ENCODE results near the gene MED25.
A peak's percentile ranks its signal among the peaks of the same experiment; 100 is the strongest.
"Not testable (repeated sequence)": the region's sequence is repeated elsewhere in the genome, so short reads cannot be mapped to it uniquely, and the experiment has no call there.

The MED25 gene

GRCh38 chr19:49818649-49819370 is 721 bp downstream of the MED25 start:
- peak; percentile 8 to 10 for DNase-seq

GRCh38 chr19:49819452-49820115 is 1.5 kb downstream of the MED25 start:
- DNase-seq: not testable (repeated sequence)

DNA sequence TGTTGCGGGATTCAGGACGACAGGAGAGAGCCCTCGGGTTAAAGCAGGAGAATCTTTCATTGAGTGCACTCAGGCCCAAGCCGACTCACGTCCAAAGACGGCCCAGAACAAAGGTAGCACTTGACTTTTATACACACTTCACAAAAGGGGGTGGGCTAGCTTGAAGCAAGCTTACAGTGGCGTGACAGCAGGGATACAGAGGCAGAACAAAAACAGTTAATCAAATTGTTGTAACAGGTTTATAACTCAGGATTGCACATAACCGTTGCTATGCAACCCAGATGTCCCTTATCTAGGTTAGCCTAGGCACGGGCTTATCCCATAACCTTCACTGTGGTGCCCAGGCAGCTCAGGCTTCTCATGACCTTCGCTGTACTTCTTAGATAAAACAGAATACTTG is 2.0 kb downstream of the MED25 start:
- no peak for DNase-seq

DNA sequence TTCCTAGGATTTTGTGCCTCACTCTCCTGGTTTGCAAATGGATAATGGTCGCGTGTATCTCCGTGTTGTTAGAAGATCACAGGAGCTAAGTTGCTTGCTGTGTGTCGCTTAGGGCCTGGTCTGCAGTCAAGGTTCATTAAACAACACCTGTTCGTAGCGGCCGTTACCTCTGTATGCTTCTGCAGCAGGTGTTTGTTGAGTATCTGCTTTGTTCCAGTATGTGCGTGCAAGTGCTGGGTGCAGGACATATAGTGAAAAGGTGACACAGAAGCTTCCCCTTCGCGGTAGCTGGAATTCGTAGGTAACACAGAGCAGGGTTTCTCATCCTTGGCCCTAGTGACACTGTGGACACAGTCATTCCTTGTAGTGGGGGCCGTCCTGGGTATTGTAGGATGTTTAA is 5.4 kb downstream of the MED25 start:
- no peak for DNase-seq

DNA sequence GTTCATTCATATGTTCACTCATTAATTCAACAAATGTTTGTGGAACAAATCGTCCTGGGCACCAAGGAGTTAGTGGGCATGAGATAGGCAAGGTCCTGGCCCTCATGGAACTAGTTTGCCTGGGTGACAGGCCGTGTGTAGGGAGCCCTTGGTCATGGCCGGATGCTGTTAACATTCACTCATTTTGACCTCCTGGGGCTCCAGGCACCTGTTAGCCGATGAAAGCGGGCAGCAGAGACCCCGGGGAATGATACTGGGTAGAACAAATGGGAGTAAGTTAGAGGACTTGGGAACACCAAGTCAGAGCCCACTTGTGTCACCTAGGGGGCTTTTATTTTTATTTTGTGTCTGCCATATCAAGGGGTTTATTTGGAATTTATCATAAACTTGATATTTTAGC is 6.6 kb downstream of the MED25 start:
- DNase-seq: no peak

DNA sequence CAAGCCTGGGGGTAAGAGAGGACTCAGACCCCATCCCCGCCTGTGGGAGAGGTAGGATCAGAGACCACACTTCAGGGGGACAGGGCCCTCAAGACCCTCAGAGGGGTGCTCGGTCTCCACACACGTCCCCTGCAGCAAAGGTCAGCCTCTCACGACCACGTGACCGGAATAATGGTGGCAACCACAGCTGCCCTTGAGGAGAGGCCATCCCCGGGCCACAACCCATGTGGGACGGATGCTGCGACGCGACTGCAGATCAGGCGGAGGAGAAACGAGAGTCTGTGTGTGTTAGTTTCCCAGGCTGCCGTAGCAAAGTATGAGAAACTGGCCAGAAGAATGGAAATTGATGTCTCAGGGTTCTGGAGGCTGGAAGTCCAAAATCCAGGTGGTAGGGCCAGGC is 8.9 kb downstream of the MED25 start:
- no peak for DNase-seq

DNA sequence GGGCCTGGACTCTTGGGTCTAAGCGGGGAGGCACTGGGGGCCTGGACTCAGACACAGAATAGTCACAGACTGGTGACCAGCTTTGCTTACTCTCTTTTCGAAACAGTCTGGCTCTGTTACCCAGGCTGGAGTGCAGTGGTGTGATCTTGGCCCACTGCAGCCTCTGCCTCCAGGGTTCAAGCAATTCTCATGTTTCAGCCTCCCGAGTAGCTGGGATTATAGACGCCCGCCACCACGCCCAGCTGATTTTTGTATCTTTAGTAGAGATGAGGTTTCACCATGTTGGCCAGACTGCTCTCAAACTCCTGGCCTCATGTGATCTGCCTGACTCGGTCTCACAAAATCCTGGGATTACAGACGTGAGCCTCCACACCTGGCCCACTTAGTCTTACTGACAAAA is 11.1 kb downstream of the MED25 start:
- no peak for DNase-seq

GRCh38 chr19:49829721-49830120 is 11.6 kb downstream of the MED25 start:
- no peak for DNase-seq

- no peak for DNase-seq
These were observed 12.7 kb downstream of the MED25 start for GRCh38 chr19:49830766-49831165.

- no peak for DNase-seq
These were observed 13.5 kb downstream of the MED25 start for GRCh38 chr19:49831592-49831991.

DNA sequence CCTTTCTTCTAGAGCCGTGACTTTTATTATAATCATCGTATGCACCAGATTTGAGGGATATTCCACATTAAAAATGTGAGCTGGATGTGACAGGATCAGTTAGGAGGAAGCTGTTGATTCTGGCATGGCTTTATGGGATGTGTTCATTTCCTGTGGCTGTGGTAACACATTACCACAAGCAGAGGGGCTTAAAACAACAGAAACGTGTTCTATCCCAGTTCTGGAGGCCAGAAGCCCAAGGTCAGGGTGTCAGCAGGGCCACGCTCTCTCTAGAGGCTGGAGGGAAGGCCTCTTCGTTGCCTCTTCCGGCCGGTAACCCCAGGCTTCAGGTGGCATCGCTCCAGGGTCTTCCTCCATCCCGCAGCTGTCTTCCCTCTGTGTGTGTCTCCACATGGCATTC is 14.5 kb downstream of the MED25 start:
- no peak for DNase-seq

DNA sequence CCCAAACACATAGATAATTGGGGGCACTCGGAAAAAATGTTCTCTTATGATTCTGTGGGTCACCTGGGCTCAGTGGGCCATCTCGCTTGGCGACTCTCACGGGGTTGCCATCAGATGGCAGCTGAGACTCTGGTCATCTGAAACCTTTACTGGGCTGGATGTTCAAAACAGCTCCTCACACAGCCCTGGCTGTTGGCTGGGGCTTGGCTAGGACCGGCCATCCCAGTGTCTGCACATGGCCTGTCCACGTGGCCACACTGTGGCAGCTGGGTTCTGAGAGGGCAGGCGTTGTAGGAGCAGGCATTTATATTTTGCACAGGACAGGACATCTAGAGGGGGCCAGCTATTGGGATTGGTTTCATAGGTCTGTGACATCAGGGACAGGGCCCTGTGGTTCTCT is 15.5 kb downstream of the MED25 start:
- no peak for DNase-seq

DNA sequence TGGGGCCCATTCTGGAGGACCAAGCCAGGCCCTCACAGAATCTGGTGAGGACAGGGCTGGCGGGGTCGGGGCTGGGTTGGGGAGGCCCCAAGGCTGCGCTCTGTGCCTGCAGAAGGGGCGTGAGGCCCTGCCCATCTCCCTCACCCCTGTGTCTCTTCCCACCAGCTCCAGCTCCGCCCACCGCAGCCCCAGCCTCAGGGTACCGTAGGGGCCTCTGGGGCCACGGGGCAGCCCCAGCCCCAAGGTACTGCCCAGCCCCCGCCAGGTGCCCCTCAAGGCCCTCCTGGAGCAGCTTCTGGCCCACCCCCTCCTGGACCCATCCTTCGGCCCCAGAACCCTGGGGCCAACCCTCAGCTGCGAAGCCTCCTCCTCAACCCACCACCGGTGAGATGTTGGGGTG is 17.5 kb downstream of the MED25 start:
- no peak for DNase-seq

DNA sequence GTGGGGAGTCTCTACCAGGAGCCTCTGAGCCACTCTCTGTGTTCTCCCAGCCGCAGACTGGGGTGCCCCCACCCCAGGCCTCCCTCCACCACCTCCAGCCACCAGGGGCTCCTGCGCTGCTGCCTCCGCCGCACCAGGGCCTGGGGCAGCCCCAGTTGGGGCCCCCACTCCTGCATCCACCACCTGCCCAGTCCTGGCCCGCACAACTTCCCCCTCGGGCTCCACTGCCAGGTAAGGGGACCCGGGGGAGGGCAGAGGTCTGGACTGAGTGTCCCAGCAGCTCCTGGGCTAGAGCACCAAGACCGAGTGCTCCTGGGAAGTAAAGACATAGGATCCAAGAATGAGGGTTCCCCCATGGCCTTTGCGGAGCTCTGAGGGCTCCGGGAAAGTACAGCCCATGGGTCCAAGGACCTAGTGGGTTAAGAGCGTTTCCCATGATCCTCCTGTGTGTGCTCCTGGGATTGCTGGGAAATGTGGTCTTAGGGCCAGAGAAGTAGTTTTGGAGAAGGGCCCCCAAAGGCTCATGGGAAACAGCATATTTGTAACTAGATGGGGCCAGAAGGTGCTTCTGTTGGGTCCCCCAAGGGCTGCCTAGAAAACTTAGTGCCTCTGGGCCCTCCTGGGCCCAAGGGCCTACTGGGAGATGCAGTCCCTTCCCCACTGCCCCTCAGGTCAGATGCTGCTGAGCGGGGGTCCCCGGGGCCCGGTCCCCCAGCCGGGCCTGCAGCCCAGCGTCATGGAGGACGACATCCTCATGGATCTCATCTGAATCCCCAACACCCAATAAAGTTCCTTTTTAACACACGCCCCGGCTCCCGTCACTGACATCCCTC is 18.3 kb downstream of the MED25 start:
- no peak for DNase-seq

DNA sequence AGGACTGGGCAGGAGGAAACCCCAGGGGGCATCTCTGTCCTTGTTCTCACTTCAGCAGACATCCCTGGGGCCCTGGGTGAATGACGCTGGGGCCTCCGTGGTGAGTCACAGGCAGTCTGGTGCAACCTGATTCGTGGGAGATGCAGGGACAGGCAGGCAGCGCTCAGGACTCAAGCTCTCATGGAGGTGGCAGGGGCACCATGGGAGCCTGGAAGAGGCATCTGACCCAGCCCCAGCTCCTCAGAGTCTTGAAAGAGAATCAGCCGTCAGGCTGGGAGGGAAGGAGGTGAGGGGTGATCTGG is 18.9 kb downstream of the MED25 start:
- DNase-seq: no peak

- DNase-seq: no peak
These were observed 19.3 kb downstream of the MED25 start for GRCh38 chr19:49837425-49837824.

GRCh38 chr19:49838885-49839588 is 20.9 kb downstream of the MED25 start:
- DNase-seq: no peak

GRCh38 chr19:49839713-49840112 is 21.6 kb downstream of the MED25 start:
- no peak for DNase-seq

- DNase-seq: no peak
These were observed 22.2 kb downstream of the MED25 start for GRCh38 chr19:49840321-49840720.

GRCh38 chr19:49840736-49841249 is 22.7 kb downstream of the MED25 start:
- DNase-seq: no peak

DNA sequence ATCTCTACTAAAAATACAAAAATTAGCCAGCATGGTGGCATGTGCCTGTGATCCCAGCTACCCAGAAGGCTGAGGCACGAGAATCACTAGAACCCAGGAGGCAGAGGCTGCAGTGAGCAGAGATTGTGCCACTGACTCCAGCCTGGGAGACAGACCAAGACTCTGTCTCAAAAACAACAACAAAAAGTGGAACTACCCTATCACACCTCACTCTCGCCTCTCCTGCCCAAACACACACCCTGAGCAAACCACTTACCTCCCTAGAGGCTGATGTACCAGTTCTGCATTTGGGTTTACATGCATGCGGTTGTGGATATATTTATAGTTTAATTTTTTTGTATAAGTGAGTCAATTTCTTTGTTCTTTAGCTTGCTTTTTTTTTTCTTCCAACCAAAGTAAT is 25.2 kb downstream of the MED25 start:
- no peak for DNase-seq

DNA sequence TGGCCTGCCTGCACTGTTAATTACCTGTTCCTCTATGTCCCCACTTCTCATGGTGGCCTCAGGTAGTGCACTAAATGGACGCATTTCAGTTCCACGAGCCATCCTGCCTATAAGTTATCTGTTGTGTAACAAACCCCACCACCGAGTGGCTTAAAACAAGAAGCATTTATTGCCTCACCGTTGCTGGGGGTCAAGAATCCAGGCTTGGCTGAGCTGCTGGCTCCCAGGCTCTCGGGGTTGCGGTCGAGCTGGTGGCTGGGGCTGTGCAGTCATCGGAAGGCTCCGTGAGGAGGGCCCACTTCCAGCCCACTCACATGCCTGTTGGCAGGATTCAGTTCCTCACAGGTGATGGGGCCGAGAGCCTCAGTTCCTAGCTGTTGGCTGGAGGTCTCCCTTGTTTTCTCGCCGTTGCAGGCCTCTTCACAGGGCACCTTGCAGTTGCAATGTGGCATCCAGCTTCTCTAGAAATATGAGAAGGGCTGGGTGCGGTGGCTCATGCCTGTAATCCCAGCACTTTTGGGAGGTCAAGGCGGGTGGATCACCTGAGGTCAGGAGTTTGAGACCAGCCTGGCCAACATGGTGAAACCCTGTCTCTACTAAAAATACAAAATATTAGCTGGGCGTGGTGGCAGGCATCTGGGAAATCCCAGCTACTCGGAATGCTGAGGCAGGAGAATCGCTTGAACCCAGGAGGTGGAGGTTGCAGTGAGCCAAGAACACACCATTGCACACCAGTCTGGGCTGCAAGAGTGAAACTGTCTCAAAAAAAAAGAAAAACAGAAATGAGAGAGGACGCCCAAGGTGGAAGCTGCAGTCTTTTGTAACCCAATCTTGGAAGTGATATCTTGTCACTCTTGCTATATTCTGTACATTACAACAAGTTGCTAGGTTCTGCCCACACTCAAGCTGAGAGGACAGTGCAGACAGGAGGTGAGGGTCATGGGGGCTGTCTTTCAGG is 26.3 kb downstream of the MED25 start:
- peak; percentile 18 to 49 for DNase-seq
